Skeletal muscle tissue (tissue), 4 donors: ENCODE results near the gene MUC6. TPM values are rescaled to one million over a fixed set of nuclear protein-coding genes. Genes with fewer than 3 reads are reported as not detected.
"Not testable (repeated sequence)": the region's sequence is repeated elsewhere in the genome, so short reads cannot be mapped to it uniquely, and the experiment has no call there.

Source experiments
- H3K27ac ChIP-seq: one replicate; pipeline ENCODE4 v1.7.0; 2013; ENCODE audit warnings: mild to moderate bottlenecking, low read depth, low read length, inconsistent platforms
- H3K27me3 ChIP-seq, 3 donors: one replicate each; pipeline ENCODE4 v1.7.0; 2013; ENCODE audit warnings: low read length in 3 of 3; ENCODE audit not compliant: control insufficient read depth in 3 of 3, insufficient read depth in 3 of 3
- H3K36me3 ChIP-seq, 3 donors: one replicate each; pipeline ENCODE4 v1.7.0; 2013; ENCODE audit warnings: low read length in 3 of 3; ENCODE audit not compliant: control insufficient read depth in 3 of 3, insufficient read depth in 3 of 3
- H3K4me1 ChIP-seq, 3 donors: one replicate each; pipeline ENCODE4 v1.7.0; 2013; ENCODE audit warnings: low read length in 3 of 3, mild to moderate bottlenecking in 3 of 3; ENCODE audit not compliant: control insufficient read depth in 3 of 3, insufficient read depth in 3 of 3
- H3K4me3 ChIP-seq, 3 donors: one replicate each; pipeline ENCODE4 v1.7.0; 2013; ENCODE audit warnings: low read length in 3 of 3
- H3K9ac ChIP-seq, 3 donors: one replicate each; pipeline ENCODE4 v1.7.0; 2013; ENCODE audit warnings: low read length in 3 of 3, mild to moderate bottlenecking in 3 of 3, moderate library complexity in 2 of 3, low read depth in 1 of 3
- H3K9me3 ChIP-seq, 3 donors: one replicate each; pipeline ENCODE4 v1.7.0; 2013; ENCODE audit warnings: low read length in 3 of 3; ENCODE audit not compliant: control insufficient read depth in 3 of 3
- total RNA-seq: library from RNA; depleted of rRNA; stranded (reverse); fragments of >200 nt; gene quantifications from one replicate; pipeline ENCODE4 v1.2.3, GENCODE V29; 2014
- donor health status: Osteomylitis.

The MUC6 gene
- total RNA-seq, 1 donor from 2014 or later = not detected

- no peak overlapping the region for H3K27ac ChIP-seq
These were observed 59.9 kb downstream of the MUC6 start for GRCh38 chr11:976431-977160.

DNA sequence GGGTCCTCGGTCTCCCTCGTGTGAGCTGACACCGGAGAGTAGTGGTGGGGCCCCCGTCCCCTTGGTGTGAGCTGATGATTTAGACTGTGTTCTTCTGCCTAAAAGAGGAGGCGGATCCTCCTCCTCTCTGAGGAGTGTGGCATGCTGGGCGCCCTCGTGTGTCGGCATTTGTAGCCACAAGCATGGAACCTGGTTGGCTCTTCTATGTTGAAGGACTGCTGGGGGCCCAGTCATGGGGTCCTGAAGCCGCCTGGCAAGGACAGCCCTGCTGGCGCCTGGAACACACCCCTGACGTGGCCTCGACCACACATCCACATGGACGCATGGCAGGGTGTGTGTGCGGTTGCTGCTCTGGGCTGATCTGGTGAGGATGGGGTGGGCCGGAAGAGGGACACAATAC lies 60.7 kb downstream of the MUC6 start:
- no peak overlapping the region for H3K9ac ChIP-seq
- no peak overlapping the region for H3K27ac ChIP-seq
- peaks cover 12 to 44% (median 17%) of the 10 kb centered on the region in 3 donors for H3K4me1 ChIP-seq
- H3K36me3 ChIP-seq = peaks cover 36 to 49% (median 44%) of the 10 kb centered on the region in 3 donors
- no peaks in the 10 kb centered on the region for H3K27me3 ChIP-seq
- H3K9me3 ChIP-seq = no peaks in the 10 kb centered on the region
- H3K4me3 ChIP-seq = no peak overlapping the region

More at GRCh38 chr11:976431-977160, 59.9 kb downstream of the MUC6 start:
- H3K4me3 ChIP-seq = no peak overlapping the region
- H3K36me3 ChIP-seq = peaks cover 38 to 49% (median 49%) of the 10 kb centered on the region in 3 donors
- H3K9ac ChIP-seq = no peak overlapping the region
- H3K27me3 ChIP-seq = no peaks in the 10 kb centered on the region
- no peaks in the 10 kb centered on the region for H3K9me3 ChIP-seq
- peaks cover 14 to 51% (median 17%) of the 10 kb centered on the region in 3 donors for H3K4me1 ChIP-seq

DNA sequence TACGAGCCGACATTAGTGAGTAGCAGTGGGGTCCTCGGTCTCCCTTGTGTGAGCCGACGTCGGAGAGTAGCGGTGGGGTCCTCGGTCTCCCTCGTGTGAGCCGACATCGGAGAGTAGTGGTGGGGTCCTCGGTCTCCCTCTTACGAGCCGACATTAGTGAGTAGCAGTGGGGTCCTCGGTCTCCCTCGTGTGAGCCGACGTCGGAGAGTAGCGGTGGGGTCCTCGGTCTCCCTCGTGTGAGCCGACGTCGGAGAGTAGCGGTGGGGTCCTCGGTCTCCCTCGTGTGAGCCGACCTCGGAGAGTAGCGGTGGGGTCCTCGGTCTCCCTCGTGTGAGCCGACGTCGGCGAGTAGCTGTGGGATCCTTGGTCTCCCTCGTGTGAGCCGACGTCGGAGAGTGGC lies 61.1 kb downstream of the MUC6 start:
- H3K4me3 ChIP-seq, H3K27ac ChIP-seq, H3K9me3 ChIP-seq, H3K27me3 ChIP-seq, H3K9ac ChIP-seq: not testable (repeated sequence)
- peaks cover 39 to 51% (median 47%) of the 10 kb centered on the region in 3 donors for H3K36me3 ChIP-seq
- peaks cover 12 to 39% (median 17%) of the 10 kb centered on the region in 3 donors for H3K4me1 ChIP-seq

DNA sequence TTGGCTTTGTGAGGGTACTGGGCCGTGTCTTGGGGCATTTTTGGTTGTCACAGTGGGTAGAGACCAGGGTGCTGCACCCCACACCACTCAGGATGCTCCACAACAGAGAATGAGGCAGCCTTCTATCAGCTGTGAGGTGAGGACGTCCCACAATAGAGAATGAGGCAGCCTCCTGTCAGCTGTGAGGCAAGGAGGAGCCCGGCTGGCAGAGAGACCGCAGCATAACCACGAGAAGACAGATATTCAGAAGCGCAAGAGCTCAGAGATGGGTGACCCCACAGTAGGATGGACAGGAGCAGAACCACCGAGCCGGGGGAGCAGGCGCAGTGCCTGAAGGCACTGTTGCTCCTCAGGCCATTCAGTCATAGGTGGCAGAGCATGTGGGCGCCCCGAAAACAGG lies 63.3 kb downstream of the MUC6 start:
- Histone ChIP-seq H3K4me1 (peaks cover 3 to 24% (median 5%) of the 10 kb centered on the region in 3 donors), H3K4me3 (no peak overlapping the region), H3K9ac (no peak overlapping the region), H3K27ac (no peak overlapping the region), H3K9me3 (no peaks in the 10 kb centered on the region), H3K36me3 (peaks cover 43 to 54% (median 49%) of the 10 kb centered on the region in 3 donors), H3K27me3 (no peaks in the 10 kb centered on the region)

DNA sequence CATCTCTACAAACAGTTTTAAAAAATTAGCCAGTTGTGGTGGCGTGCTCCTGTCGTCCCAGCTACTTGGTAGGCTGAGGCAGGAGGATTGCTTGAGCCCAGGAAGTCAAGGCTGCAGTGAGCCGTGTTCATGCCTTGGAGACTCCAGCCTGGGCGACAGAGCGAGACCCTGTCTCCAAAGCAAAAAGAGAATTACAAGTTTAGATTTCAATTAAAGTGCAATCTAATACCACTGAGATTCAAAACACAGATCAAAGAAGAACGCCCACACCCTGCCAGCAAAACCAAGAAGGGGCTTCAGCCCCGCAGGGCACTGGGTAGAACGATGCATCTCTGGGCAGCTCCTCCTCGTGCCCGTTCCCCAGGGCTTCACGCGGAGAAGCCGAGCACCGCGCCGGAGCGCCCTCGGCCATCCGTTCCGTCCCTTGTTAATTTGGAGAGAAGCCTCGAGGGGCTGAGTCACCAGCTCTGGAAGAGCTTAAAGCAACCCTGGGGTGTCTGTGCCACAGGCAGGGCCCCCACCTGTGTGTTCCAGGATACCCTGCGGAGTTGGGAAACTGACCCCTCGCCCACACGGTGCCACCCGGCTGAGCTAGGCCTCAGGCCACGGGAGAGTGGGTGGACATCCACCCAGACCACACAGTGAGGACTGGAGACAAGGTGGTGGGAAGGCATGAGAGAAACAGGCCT lies 63.9 kb downstream of the MUC6 start:
- Histone ChIP-seq H3K4me3 (no peak overlapping the region), H3K27ac (no peak overlapping the region), H3K9ac (no peak overlapping the region), H3K27me3 (no peaks in the 10 kb centered on the region), H3K4me1 (peaks cover 0 to 21% (median 3%) of the 10 kb centered on the region in 3 donors), H3K36me3 (peaks cover 40 to 49% (median 45%) of the 10 kb centered on the region in 3 donors), H3K9me3 (no peaks in the 10 kb centered on the region)

DNA sequence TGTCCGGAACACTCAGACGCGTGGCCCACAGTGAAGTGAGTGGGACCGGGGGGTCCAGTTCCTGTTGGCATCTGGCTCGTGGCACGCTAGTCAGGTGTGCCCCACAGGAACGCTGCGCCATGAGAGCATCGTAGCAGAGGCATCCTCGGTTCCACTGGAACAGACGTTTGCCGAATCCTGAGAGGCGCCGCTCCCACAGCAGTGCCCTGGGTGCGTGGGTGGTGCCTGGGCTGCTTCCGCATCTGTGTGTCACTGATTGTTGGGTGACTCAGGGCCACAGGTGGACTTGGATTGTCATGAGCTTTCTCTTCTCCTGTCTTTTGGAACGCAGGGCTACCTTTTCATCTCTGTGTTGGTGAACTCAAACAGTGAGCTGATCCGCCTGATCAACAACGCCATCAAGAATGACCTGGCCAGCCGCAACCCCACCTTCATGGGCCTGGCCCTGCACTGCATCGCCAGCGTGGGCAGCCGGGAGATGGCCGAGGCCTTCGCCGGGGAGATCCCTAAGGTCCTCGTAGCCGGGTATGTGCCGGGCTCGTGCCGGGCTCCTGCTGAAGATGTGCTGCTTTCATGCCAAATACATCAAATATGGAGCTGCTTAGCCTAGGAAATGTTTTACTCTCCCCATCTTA lies 64.7 kb downstream of the MUC6 start:
- Histone ChIP-seq H3K4me1 (peaks cover 0 to 13% (median 3%) of the 10 kb centered on the region in 3 donors), H3K4me3 (no peak overlapping the region), H3K27me3 (no peaks in the 10 kb centered on the region), H3K36me3 (peaks cover 32 to 42% (median 39%) of the 10 kb centered on the region in 3 donors), H3K9me3 (no peaks in the 10 kb centered on the region), H3K9ac (no peak overlapping the region), H3K27ac (no peak overlapping the region)

- H3K4me1 ChIP-seq = peaks cover 3 to 9% (median 4%) of the 10 kb centered on the region in 3 donors
- no peak overlapping the region for H3K9ac ChIP-seq
- H3K27ac ChIP-seq = no peak overlapping the region
- peaks cover 32 to 42% (median 38%) of the 10 kb centered on the region in 3 donors for H3K36me3 ChIP-seq
- H3K4me3 ChIP-seq = no peak overlapping the region
- no peaks in the 10 kb centered on the region for H3K27me3 ChIP-seq
- no peaks in the 10 kb centered on the region for H3K9me3 ChIP-seq
These were observed 65.3 kb downstream of the MUC6 start for GRCh38 chr11:971092-971690.

GRCh38 chr11:970319-970871 lies 66.1 kb downstream of the MUC6 start:
- no peaks in the 10 kb centered on the region for H3K9me3 ChIP-seq
- H3K27ac ChIP-seq = no peak overlapping the region
- H3K4me1 ChIP-seq = peaks cover 3 to 6% (median 4%) of the 10 kb centered on the region in 3 donors
- H3K36me3 ChIP-seq = peaks cover 32 to 40% (median 38%) of the 10 kb centered on the region in 3 donors
- H3K4me3 ChIP-seq = no peak overlapping the region
- H3K9ac ChIP-seq = no peak overlapping the region
- H3K27me3 ChIP-seq = no peaks in the 10 kb centered on the region

- no peak overlapping the region for H3K4me3 ChIP-seq
- H3K36me3 ChIP-seq = peaks cover 32 to 36% (median 33%) of the 10 kb centered on the region in 3 donors
- no peak overlapping the region for H3K9ac ChIP-seq
- no peaks in the 10 kb centered on the region for H3K27me3 ChIP-seq
- H3K4me1 ChIP-seq = peaks cover 3 to 6% (median 4%) of the 10 kb centered on the region in 3 donors
- H3K9me3 ChIP-seq = no peaks in the 10 kb centered on the region
- H3K27ac ChIP-seq = no peak overlapping the region
These were observed 66.8 kb downstream of the MUC6 start for GRCh38 chr11:969651-970205.
